ENCODE data around the gene HEPACAM2.

DNA sequence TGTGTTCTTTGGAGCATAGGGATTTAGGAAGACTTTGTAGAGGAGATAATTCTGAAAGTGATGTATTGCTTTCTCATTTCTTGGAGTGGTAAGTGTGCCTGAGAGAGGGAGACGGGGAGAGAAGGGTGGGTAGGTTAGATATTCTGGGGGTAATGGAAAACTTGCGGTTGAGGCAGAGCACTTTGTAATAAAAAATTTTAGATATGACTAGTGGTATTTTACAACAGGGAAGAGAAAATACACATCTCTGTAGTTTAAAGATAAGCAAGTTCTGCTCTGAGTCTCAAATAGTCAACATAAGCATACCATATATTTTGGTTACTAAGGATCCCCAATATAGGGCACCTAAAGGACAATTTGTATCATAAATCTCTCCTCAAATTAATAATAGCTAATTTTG is 12.5 kb upstream of the HEPACAM2 start:
- TF ChIP-seq CTCF (IDR thresholded peaks at IDR 0.05) (no peak), FOXS1 (CRISPR knock-in tag; IDR thresholded peaks at IDR 0.05) (no peak), CHD4 (IDR thresholded peaks at IDR 0.05; ENCODE audit: borderline replicate concordance) (no peak)
